ENCODE measurements around the gene LENEP. TPM values are rescaled to one million over a fixed set of nuclear protein-coding genes. Genes with fewer than 3 reads are reported as not detected.
A peak's percentile ranks its signal among the peaks of the same experiment; 100 is the strongest.

LENEP gene
- total RNA-seq, 3 donors from 2014 or later = not detected

- peaks cover 0 to 27% of the 10 kb centered on the region in 2 donors for H3K4me1 ChIP-seq
- TF ChIP-seq POLR2AphosphoS5 (IDR thresholded peaks at IDR 0.05) (no peak), POLR2A (IDR thresholded peaks at IDR 0.05) (no peak), CTCF (IDR thresholded peaks at IDR 0.05) (no peak)
- DNase-seq (ENCODE audit: low spot score in 2 of 2) = no peak
- peak overlapping the region in 1 of 3 donors; percentile 64 for H3K4me3 ChIP-seq
- H3K9me3 ChIP-seq = no peaks in the 10 kb centered on the region
- H3K27ac ChIP-seq = peak overlapping the region; percentile 69 to 76
- no peaks in the 10 kb centered on the region for H3K27me3 ChIP-seq
- intact Hi-C loops (cut with DNase I; ENCODE audit: low total_unique reads) = loop anchor here (10.0 kb wide), 1 partner anchor 108 kb away; the partner anchor contains the start of gene EFNA4
- no peaks in the 10 kb centered on the region for H3K36me3 ChIP-seq
Measured at GRCh38 chr1:154957091-154957657, 36.2 kb upstream of the LENEP start.

GRCh38 chr1:154958036-154958435, 35.4 kb upstream of the LENEP start:
- TF ChIP-seq CTCF (IDR thresholded peaks at IDR 0.05) (no peak), POLR2AphosphoS5 (IDR thresholded peaks at IDR 0.05) (no peak), POLR2A (IDR thresholded peaks at IDR 0.05) (no peak)
- Histone ChIP-seq H3K4me1 (peaks cover 0 to 34% of the 10 kb centered on the region in 2 donors), H3K36me3 (no peaks in the 10 kb centered on the region), H3K9me3 (no peaks in the 10 kb centered on the region), H3K27me3 (no peaks in the 10 kb centered on the region), H3K4me3 (no peak overlapping the region), H3K27ac (peak overlapping the region in 1 of 2 donors; percentile 7)
- intact Hi-C loops (cut with DNase I; ENCODE audit: low total_unique reads) = loop anchor here (10.0 kb wide), 1 partner anchor 107 kb away; the partner anchor contains the start of gene EFNA4
- no peak for DNase-seq (ENCODE audit: low spot score in 2 of 2)

- intact Hi-C loops (cut with DNase I; ENCODE audit: low total_unique reads) = loop anchor here (10.0 kb wide), 1 partner anchor 106 kb away; the partner anchor contains the start of gene EFNA4
- Histone ChIP-seq H3K4me1 (peaks cover 0 to 33% of the 10 kb centered on the region in 2 donors), H3K36me3 (no peaks in the 10 kb centered on the region), H3K27me3 (no peaks in the 10 kb centered on the region), H3K4me3 (no peak overlapping the region), H3K9me3 (no peaks in the 10 kb centered on the region), H3K27ac (peak overlapping the region in 1 of 2 donors; percentile 9)
- no peak for DNase-seq (ENCODE audit: low spot score in 2 of 2)
- TF ChIP-seq CTCF (IDR thresholded peaks at IDR 0.05) (no peak), POLR2A (IDR thresholded peaks at IDR 0.05) (no peak), POLR2AphosphoS5 (IDR thresholded peaks at IDR 0.05) (no peak)
Measured at GRCh38 chr1:154958681-154959425, 34.5 kb upstream of the LENEP start.

- no peaks in the 10 kb centered on the region for H3K9me3 ChIP-seq
Measured at GRCh38 chr1:154959426-154959780, 34.0 kb upstream of the LENEP start.

More at GRCh38 chr1:154959426-154959780, 34.0 kb upstream of the LENEP start:
- H3K4me3 ChIP-seq = no peak overlapping the region
- peak overlapping the region in 1 of 2 donors; percentile 9 for H3K27ac ChIP-seq
- H3K27me3 ChIP-seq = no peaks in the 10 kb centered on the region
- intact Hi-C loops (cut with DNase I; ENCODE audit: low total_unique reads) = loop anchor here (10.0 kb wide), 1 partner anchor 105 kb away; the partner anchor contains the start of gene EFNA4
- no peaks in the 10 kb centered on the region for H3K36me3 ChIP-seq
- TF ChIP-seq CTCF (IDR thresholded peaks at IDR 0.05) (no peak), POLR2AphosphoS5 (IDR thresholded peaks at IDR 0.05) (no peak), POLR2A (IDR thresholded peaks at IDR 0.05) (no peak)
- no peak for DNase-seq (ENCODE audit: low spot score in 2 of 2)
- H3K4me1 ChIP-seq = peaks cover 0 to 29% of the 10 kb centered on the region in 2 donors
